Measurements from ENCODE around the gene MACROD2. TPM values are rescaled to one million over a fixed set of nuclear protein-coding genes. Genes with fewer than 3 reads are reported as not detected.

The MACROD2 gene
- total RNA-seq, 1 experiment from 2014 or later = 1.6 TPM

DNA sequence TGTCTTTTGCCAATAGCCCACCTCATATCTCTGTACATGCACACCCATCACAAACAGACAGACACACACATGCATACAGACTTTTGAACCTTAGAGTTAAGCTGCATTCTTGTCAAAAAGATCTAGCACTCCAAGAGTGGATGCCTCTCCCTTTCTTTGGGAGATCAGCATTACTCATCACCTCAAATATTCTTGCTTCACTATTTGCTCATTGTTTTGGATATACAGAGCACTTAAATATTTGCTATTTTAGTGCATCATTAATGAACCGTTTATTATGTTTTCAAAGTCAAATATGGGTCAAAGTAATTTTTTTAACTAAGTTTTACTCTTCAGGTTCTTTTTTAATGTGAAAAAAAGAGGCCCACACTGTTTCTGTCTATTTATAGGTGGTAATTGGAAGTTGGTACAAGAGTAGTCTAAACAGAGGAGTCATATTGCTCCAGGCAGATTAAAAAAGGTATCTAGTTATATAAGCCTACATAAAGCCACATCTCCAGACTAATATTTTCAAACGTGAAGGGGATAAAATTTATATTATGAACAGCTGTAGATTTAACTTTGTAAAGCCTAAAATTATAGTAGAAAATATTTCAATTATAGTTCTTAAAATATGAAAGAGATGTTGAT, 239.5 kb downstream of the MACROD2 start:
- Histone ChIP-seq H3K79me1 (ENCODE audit: insufficient read depth, low read depth, low read length, poor library complexity, severe bottlenecking) (no peaks in the 10 kb centered on the region), H3K56ac (ENCODE audit: insufficient read length, low read depth, low read length) (no peak overlapping the region), H4K8ac (replicated peaks; ENCODE audit: insufficient read length, low read depth, low read length) (no peak overlapping the region), H3K14ac (ENCODE audit: insufficient read depth, low read length) (no peak overlapping the region), H4K91ac (ENCODE audit: insufficient read length, low read depth, low read length) (no peak overlapping the region), H2AK5ac (ENCODE audit: insufficient read length, low read length) (no peak overlapping the region), H4K20me1 (ENCODE audit: control insufficient read depth, insufficient read depth, insufficient read length) (no peaks in the 10 kb centered on the region), H2BK15ac (ENCODE audit: low read depth, low read length) (no peak overlapping the region), H2BK20ac (ENCODE audit: low read depth, low read length, poor library complexity, severe bottlenecking) (no peak overlapping the region), H3K27ac (ENCODE audit: insufficient read length, low read depth, low read length) (no peak overlapping the region), H2BK5ac (ENCODE audit: insufficient read length, low read length) (no peak overlapping the region), H3K79me2 (ENCODE audit: insufficient read depth, low read length) (no peaks in the 10 kb centered on the region), H3K4me2 (ENCODE audit: insufficient read depth, insufficient read length, low read length) (no peak overlapping the region), H3K9ac (ENCODE audit: extremely low read depth, insufficient read length, low read length) (no peak overlapping the region), H4K5ac (ENCODE audit: insufficient read length, low read depth, low read length) (no peak overlapping the region), H3K23me2 (ENCODE audit: insufficient read length, low read depth, low read length, poor library complexity, severe bottlenecking) (no peaks in the 10 kb centered on the region), H3K27me3 (ENCODE audit: insufficient read depth, low read length) (no peaks in the 10 kb centered on the region), H3K4me1 (ENCODE audit: insufficient read depth, low read length) (no peaks in the 10 kb centered on the region), H2AFZ (ENCODE audit: low read length) (no peak overlapping the region), H3K4ac (ENCODE audit: low read depth, low read length) (no peak overlapping the region), H3K9me3 (ENCODE audit: control insufficient read depth, low read depth, low read length) (no peaks in the 10 kb centered on the region), H2BK12ac (ENCODE audit: insufficient read length, low read depth, low read length) (no peak overlapping the region), H3K23ac (ENCODE audit: insufficient read length, low read depth, low read length) (no peak overlapping the region), H3K18ac (ENCODE audit: insufficient read length, low read depth, low read length) (no peak overlapping the region), H2BK120ac (ENCODE audit: low read depth, low read length, poor library complexity, severe bottlenecking) (no peak overlapping the region), H3T11ph (ENCODE audit: low read length) (no peak overlapping the region)
- Mint-ChIP-seq H3K27me3 (ENCODE audit: low read depth) (no peaks in the 10 kb centered on the region), H3K36me3 (ENCODE audit: insufficient read depth in 1 of 3, low read depth in 3 of 3) (peaks cover 0 to 2% (median 0%) of the 10 kb centered on the region in 3 experiments; a peak in 1 of 7 replicates), H3K4me1 (no peaks in the 10 kb centered on the region), H3K9me3 (no peaks in the 10 kb centered on the region), H3K27ac (no peak overlapping the region; a peak in 1 of 7 replicates), H3K4me3 (no peak overlapping the region)
- TF ChIP-seq, protein P1, sequence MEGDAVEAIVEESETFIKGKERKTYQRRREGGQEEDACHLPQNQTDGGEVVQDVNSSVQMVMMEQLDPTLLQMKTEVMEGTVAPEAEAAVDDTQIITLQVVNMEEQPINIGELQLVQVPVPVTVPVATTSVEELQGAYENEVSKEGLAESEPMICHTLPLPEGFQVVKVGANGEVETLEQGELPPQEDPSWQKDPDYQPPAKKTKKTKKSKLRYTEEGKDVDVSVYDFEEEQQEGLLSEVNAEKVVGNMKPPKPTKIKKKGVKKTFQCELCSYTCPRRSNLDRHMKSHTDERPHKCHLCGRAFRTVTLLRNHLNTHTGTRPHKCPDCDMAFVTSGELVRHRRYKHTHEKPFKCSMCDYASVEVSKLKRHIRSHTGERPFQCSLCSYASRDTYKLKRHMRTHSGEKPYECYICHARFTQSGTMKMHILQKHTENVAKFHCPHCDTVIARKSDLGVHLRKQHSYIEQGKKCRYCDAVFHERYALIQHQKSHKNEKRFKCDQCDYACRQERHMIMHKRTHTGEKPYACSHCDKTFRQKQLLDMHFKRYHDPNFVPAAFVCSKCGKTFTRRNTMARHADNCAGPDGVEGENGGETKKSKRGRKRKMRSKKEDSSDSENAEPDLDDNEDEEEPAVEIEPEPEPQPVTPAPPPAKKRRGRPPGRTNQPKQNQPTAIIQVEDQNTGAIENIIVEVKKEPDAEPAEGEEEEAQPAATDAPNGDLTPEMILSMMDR (conservative IDR thresholded peaks at IDR 0.05) = no peak
- WGBS (ENCODE audit: extremely low coverage, insufficient read length, low lambda C conversion rate) = no CpG with 5 or more reads among the region's 2 CpGs
- no peak for DNase-seq

All from H9 (cell line).